Loucy (cell line): ENCODE results near the gene KDM4C.

ENCODE experiments used
- CTCF ChIP-seq: fragments of 200-600 bp; sonication (generic); conservative IDR thresholded peaks from 2 replicates; pipeline ENCODE4 v1.5.1; 2014; ENCODE audit warnings: mild to moderate bottlenecking, antibody characterized with exemption, low read length
- EZH2phosphoT487 ChIP-seq: fragments of 200-600 bp; IDR thresholded peaks from 2 replicates; pipeline ENCODE4 v1.6.1; 2018; ENCODE audit warnings: antibody characterized with exemption, mild to moderate bottlenecking, moderate library complexity, borderline replicate concordance

GRCh38 chr9:6975198-6975597 lies 217.4 kb downstream of the KDM4C start:
- TF ChIP-seq CTCF (no peak), EZH2phosphoT487 (no peak)
